ENCODE measurements around the gene SLC24A3. TPM values are rescaled to one million over a fixed set of nuclear protein-coding genes. Genes with fewer than 3 reads are reported as not detected.

Gene SLC24A3
- total and polyA plus RNA-seq, 11 donors, result 0.26 to 3.9 (median 0.77) TPM

DNA sequence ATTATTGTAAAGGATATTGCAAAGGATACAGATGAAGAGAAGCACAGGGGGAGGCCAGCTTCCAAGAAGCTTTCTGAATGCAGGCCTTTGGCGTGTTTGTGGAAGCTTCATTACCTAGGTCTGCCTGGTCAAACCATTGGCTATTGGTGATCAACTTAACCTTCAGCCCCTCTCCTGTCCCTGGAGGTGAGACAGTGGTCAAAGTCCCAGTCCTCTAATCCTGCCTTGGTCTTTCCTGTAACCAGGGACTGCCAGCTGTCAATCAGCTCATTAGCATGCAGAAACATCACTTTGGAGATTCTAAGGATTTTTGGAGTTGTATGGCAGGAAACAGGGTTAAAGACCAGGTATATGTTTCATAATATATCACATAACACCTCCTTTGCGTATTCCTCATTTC lies 558.6 kb downstream of the SLC24A3 start:
- 88 to 96% (median 96%) methylated on average over 2 of the region's 2 CpGs for WGBS, 4 donors
- Histone ChIP-seq H3K36me3 (peaks cover 0 to 10% (median 0%) of the 10 kb centered on the region in 9 donors), H3K4me1 (peaks cover 11 to 55% (median 32%) of the 10 kb centered on the region in 12 donors), H3K4me3 (no peak overlapping the region), H3K27me3 (no peaks in the 10 kb centered on the region), H3K9me3 (no peaks in the 10 kb centered on the region), H3K27ac (no peak overlapping the region)
- TF ChIP-seq POLR2A (IDR thresholded peaks at IDR 0.05), result no peak
- TF ChIP-seq CTCF (IDR thresholded peaks at IDR 0.05), result no peak
- intact Hi-C loops (cut with DNase I), result no loop called here
- no peak for DNase-seq
- ATAC-seq, result no peak

All from heart left ventricle (tissue), 16 donors.